PC-9 (cell line): ENCODE measurements around the gene DUSP7.

Experiments used
- EZH2 ChIP-seq: fragments of 200-600 bp; sonication (generic); IDR thresholded peaks from 2 replicates; pipeline ENCODE4 v1.8.0; 2017; ENCODE audit warnings: antibody characterized with exemption, low read depth
- TF ChIP-seq, protein P1 (sequence below): fragments of 200-600 bp; sonication (generic); conservative IDR thresholded peaks from 2 replicates; pipeline ENCODE4 v1.6.1; 2017; ENCODE audit warnings: mixed run types, antibody characterized with exemption, mild to moderate bottlenecking, moderate library complexity

DNA sequence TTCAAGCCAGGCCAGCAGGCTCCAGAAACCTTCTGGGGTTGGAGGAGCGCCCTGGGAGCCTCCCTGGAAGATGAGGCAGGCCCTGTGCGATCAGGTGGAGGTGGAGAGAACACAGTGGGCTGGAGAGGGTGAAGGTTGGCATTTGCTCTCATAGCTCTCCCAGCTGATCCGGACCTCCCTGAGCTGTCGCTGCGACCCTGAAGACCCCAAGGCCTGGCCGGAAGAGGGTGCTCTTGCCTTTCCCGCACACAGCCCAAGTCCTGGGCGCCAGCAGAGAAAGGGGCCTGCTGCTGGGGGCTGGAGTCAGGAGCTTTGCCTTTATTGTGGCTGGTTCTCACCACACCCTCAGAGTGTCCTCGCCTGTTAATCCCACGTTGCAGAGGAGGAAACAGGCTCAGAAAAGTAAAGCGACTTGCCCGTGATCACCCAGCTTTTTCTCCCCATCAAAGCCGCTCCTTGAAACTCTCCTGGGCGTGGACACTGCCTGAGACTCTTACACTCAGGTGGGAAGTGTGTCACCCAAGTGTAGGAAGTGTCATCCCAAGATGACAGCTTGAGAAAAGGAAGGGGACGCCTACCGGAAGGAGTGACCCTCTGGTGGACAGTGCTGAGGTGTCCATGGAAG is 52.1 kb downstream of the DUSP7 start:
- TF ChIP-seq, protein P1, sequence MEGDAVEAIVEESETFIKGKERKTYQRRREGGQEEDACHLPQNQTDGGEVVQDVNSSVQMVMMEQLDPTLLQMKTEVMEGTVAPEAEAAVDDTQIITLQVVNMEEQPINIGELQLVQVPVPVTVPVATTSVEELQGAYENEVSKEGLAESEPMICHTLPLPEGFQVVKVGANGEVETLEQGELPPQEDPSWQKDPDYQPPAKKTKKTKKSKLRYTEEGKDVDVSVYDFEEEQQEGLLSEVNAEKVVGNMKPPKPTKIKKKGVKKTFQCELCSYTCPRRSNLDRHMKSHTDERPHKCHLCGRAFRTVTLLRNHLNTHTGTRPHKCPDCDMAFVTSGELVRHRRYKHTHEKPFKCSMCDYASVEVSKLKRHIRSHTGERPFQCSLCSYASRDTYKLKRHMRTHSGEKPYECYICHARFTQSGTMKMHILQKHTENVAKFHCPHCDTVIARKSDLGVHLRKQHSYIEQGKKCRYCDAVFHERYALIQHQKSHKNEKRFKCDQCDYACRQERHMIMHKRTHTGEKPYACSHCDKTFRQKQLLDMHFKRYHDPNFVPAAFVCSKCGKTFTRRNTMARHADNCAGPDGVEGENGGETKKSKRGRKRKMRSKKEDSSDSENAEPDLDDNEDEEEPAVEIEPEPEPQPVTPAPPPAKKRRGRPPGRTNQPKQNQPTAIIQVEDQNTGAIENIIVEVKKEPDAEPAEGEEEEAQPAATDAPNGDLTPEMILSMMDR = no peak; the same call in 1 of the 2 replicates
- no peak for TF ChIP-seq EZH2
